ENCODE data around the gene MYL12A.
A peak's percentile ranks its signal among the peaks of the same experiment; 100 is the strongest.

Gene MYL12A

DNA sequence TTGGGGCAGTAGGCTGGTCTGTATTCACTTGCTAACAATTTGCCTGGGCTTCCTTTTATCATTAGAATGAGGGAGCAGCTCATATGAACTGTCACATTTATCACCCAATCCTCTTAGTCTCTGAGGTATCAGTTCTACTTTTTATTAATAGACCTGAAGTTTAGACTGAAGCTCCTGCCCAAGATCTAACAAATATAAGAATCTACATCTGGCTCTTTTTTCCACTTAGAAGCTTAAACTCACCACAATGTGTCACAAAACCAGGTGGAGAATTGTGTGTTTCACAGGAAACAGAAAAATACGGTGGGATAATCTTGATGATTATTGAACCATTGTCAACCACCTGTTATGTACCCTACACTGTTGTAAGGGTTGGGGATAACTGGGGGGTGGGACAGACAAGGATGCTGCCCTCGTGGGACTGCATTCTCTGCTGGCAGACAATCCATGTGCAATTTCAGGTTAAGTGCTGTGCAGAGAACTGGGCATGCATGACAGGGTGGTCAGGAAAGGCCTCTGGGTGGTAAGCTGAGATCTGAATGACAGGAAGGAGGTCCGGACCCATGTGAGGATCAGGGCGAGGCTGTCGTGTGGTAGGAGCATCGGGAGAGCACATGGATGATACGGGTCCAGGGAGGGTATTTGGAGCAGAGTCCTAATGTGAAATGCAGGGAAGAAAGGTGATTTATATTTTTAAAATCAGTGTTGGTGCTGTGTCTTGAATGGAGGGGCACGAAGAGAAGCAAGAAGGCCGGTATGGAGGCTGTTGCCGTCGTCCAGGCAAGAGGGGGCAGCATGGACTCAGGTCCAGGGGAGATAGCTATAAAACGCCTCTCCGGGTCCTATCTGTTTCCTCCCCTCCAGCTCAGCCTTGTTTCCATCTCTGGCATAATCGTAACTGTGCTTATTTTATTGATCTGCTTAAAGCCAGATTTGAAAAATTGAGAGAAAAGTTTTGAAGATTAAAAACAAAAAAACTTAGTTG, 31.9 kb downstream of the MYL12A start:
- no peaks in the 10 kb centered on the region for H3K27me3 ChIP-seq (ENCODE audit: insufficient read depth, low read depth)
- H3K36me3 ChIP-seq (ENCODE audit: insufficient read depth): no peaks in the 10 kb centered on the region
- H2AFZ ChIP-seq (ENCODE audit: low read depth): no peak overlapping the region
- H3K4me3 ChIP-seq (IDR thresholded peaks at IDR 0.05; ENCODE audit: insufficient read depth, low read depth, low read length): no peak overlapping the region
- no peaks in the 10 kb centered on the region for H4K20me1 ChIP-seq (ENCODE audit: insufficient read depth)
- no peaks in the 10 kb centered on the region for H3K79me2 ChIP-seq (ENCODE audit: insufficient read depth, low read depth)
- H3K4me2 ChIP-seq: no peak overlapping the region
- TF ChIP-seq, protein P1, sequence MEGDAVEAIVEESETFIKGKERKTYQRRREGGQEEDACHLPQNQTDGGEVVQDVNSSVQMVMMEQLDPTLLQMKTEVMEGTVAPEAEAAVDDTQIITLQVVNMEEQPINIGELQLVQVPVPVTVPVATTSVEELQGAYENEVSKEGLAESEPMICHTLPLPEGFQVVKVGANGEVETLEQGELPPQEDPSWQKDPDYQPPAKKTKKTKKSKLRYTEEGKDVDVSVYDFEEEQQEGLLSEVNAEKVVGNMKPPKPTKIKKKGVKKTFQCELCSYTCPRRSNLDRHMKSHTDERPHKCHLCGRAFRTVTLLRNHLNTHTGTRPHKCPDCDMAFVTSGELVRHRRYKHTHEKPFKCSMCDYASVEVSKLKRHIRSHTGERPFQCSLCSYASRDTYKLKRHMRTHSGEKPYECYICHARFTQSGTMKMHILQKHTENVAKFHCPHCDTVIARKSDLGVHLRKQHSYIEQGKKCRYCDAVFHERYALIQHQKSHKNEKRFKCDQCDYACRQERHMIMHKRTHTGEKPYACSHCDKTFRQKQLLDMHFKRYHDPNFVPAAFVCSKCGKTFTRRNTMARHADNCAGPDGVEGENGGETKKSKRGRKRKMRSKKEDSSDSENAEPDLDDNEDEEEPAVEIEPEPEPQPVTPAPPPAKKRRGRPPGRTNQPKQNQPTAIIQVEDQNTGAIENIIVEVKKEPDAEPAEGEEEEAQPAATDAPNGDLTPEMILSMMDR (conservative IDR thresholded peaks at IDR 0.05; ENCODE audit: low read depth, low read length): no peak
- no peaks in the 10 kb centered on the region for H3K4me1 ChIP-seq (ENCODE audit: low read depth, poor library complexity, severe bottlenecking)
- no peak overlapping the region for H3K27ac ChIP-seq
- no peak overlapping the region for H3K9ac ChIP-seq

DNA sequence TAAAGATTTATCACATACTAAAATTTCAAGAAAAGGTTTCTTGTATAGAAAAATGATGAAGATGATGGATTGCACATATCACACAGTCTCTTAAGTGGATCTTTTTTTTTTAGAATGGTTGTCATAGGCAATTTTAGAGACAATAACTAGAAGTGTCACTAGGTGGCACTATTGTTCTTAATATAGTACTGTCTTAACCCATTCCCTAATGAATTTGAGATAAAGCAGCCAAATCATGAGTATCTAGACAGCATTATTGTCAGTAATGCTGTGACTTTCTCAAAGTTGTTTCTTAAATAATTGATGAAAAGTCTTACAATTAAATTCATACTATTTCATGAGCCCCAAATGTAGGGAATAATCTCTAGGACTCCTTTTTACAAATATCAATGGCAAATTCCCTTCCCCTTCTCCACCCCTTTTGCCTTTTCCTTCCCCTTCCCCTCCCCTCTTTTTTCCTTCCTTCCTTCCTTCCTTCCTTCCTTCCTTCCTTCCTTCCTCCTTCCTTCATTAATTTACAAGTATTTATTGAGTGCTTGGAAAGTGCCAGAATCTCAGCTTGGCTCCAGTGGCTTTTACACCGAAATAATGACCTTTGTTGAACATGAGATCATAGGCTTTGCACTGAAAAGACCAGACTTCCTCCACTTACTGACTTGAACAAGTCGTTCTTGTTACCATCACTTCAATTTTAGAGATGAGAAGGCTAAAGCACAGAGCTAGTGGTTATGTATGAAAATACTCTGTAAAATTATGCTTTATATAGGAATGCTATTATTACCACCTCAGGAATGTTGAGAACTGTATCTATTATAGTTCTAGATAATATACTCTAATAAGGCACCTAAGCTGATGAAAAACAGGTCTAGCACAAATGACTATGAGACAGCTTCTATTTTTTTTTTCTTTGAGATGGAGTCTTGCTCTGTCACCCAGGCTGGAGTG, 34.1 kb downstream of the MYL12A start:
- no peaks in the 10 kb centered on the region for H3K27me3 ChIP-seq (ENCODE audit: insufficient read depth, low read depth)
- TF ChIP-seq, protein P1 (conservative IDR thresholded peaks at IDR 0.05; ENCODE audit: low read depth, low read length): peak; percentile 74
- no peaks in the 10 kb centered on the region for H4K20me1 ChIP-seq (ENCODE audit: insufficient read depth)
- H2AFZ ChIP-seq (ENCODE audit: low read depth): no peak overlapping the region
- no peak overlapping the region for H3K27ac ChIP-seq
- H3K36me3 ChIP-seq (ENCODE audit: insufficient read depth): no peaks in the 10 kb centered on the region
- no peaks in the 10 kb centered on the region for H3K4me1 ChIP-seq (ENCODE audit: low read depth, poor library complexity, severe bottlenecking)
- no peak overlapping the region for H3K4me2 ChIP-seq
- no peaks in the 10 kb centered on the region for H3K79me2 ChIP-seq (ENCODE audit: insufficient read depth, low read depth)
- no peak overlapping the region for H3K9ac ChIP-seq
- no peak overlapping the region for H3K4me3 ChIP-seq (IDR thresholded peaks at IDR 0.05; ENCODE audit: insufficient read depth, low read depth, low read length)

DNA sequence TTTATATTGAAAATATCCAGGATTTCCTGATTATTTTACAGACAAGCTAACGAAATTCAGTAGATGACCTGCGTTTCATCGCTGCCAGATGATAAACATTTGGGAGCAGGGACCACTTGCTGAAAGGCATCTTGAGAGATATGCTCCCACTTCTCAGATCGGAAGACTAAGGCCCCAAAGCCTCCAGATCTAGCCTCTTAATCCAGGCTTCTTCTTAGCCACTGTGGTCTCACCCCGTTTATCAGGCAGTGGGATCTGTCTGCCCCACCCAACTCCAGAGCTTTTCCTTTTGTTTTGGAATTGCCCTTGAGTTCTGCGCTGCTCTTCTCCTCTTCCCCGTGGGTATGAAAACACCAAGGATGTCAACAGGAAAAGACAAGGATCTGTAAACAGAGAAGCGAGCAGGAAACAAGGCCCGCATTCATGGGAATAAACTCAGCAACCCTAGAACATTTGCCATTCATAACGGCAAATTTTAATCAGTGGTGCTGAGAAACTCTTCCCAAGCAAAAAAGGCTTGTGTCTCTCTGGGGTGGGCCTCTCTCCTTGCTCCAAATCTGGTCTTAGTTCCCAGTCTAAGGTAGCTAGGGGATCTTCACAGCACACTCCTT, 35.8 kb downstream of the MYL12A start:
- H3K4me1 ChIP-seq (ENCODE audit: low read depth, poor library complexity, severe bottlenecking): no peaks in the 10 kb centered on the region
- H3K79me2 ChIP-seq (ENCODE audit: insufficient read depth, low read depth): no peaks in the 10 kb centered on the region
- H3K4me3 ChIP-seq (IDR thresholded peaks at IDR 0.05; ENCODE audit: insufficient read depth, low read depth, low read length): no peak overlapping the region
- TF ChIP-seq, protein P1 (conservative IDR thresholded peaks at IDR 0.05; ENCODE audit: low read depth, low read length): no peak
- H2AFZ ChIP-seq (ENCODE audit: low read depth): no peak overlapping the region
- no peaks in the 10 kb centered on the region for H3K27me3 ChIP-seq (ENCODE audit: insufficient read depth, low read depth)
- H3K4me2 ChIP-seq: no peak overlapping the region
- no peak overlapping the region for H3K9ac ChIP-seq
- no peaks in the 10 kb centered on the region for H4K20me1 ChIP-seq (ENCODE audit: insufficient read depth)
- H3K27ac ChIP-seq: no peak overlapping the region
- H3K36me3 ChIP-seq (ENCODE audit: insufficient read depth): no peaks in the 10 kb centered on the region

DNA sequence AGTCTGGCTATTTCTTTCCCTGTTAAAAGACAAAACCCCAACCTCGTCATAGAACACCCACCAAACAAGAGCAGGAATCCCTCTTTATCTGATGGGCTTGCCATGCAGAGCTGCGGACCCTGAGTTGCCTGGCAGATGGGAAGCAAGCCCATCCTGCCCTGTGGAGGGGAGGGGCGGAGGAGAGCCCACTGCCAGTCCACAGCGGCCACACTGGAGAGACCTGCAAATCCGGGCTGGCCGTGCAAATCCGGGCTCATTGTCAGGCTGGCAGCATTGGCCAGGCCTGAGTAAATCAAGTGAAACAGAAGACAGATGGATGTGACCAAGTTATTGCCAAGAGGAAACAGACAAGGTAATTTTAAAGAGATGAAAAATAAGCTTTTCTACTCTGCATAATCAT, 36.3 kb downstream of the MYL12A start:
- Histone ChIP-seq H3K36me3 (ENCODE audit: insufficient read depth) (no peaks in the 10 kb centered on the region), H3K4me1 (ENCODE audit: low read depth, poor library complexity, severe bottlenecking) (no peaks in the 10 kb centered on the region), H3K27ac (no peak overlapping the region), H3K9ac (no peak overlapping the region), H4K20me1 (ENCODE audit: insufficient read depth) (no peaks in the 10 kb centered on the region), H3K79me2 (ENCODE audit: insufficient read depth, low read depth) (no peaks in the 10 kb centered on the region), H3K4me3 (IDR thresholded peaks at IDR 0.05; ENCODE audit: insufficient read depth, low read depth, low read length) (no peak overlapping the region), H2AFZ (ENCODE audit: low read depth) (no peak overlapping the region), H3K27me3 (ENCODE audit: insufficient read depth, low read depth) (no peaks in the 10 kb centered on the region), H3K4me2 (no peak overlapping the region)
- TF ChIP-seq, protein P1 (conservative IDR thresholded peaks at IDR 0.05; ENCODE audit: low read depth, low read length): no peak
